Skeletal muscle tissue (tissue), 4 donors: ENCODE measurements around the gene DNLZ. TPM values are rescaled to one million over a fixed set of nuclear protein-coding genes. Genes with fewer than 3 reads are reported as not detected.
"Not testable (repeated sequence)": the region's sequence is repeated elsewhere in the genome, so short reads cannot be mapped to it uniquely, and the experiment has no call there.

ENCODE experiments used
- H3K27ac ChIP-seq: one replicate; pipeline ENCODE4 v1.7.0; 2013; ENCODE audit warnings: mild to moderate bottlenecking, low read depth, low read length, inconsistent platforms
- H3K27me3 ChIP-seq, 3 donors: one replicate each; pipeline ENCODE4 v1.7.0; 2013; ENCODE audit warnings: low read length in 3 of 3; ENCODE audit not compliant: control insufficient read depth in 3 of 3, insufficient read depth in 3 of 3
- H3K36me3 ChIP-seq, 3 donors: one replicate each; pipeline ENCODE4 v1.7.0; 2013; ENCODE audit warnings: low read length in 3 of 3; ENCODE audit not compliant: control insufficient read depth in 3 of 3, insufficient read depth in 3 of 3
- H3K4me1 ChIP-seq, 3 donors: one replicate each; pipeline ENCODE4 v1.7.0; 2013; ENCODE audit warnings: low read length in 3 of 3, mild to moderate bottlenecking in 3 of 3; ENCODE audit not compliant: control insufficient read depth in 3 of 3, insufficient read depth in 3 of 3
- H3K4me3 ChIP-seq, 3 donors: one replicate each; pipeline ENCODE4 v1.7.0; 2013; ENCODE audit warnings: low read length in 3 of 3
- H3K9ac ChIP-seq, 3 donors: one replicate each; pipeline ENCODE4 v1.7.0; 2013; ENCODE audit warnings: low read length in 3 of 3, mild to moderate bottlenecking in 3 of 3, moderate library complexity in 2 of 3, low read depth in 1 of 3
- H3K9me3 ChIP-seq, 3 donors: one replicate each; pipeline ENCODE4 v1.7.0; 2013; ENCODE audit warnings: low read length in 3 of 3; ENCODE audit not compliant: control insufficient read depth in 3 of 3
- total RNA-seq: library from RNA; depleted of rRNA; stranded (reverse); fragments of >200 nt; gene quantifications from one replicate; pipeline ENCODE4 v1.2.3, GENCODE V29; 2014
- donor health status: Osteomylitis.

DNLZ gene
- total RNA-seq, 1 donor from 2014 or later, result 5.2 TPM

- peaks cover 0 to 9% (median 4%) of the 10 kb centered on the region in 3 donors for H3K4me1 ChIP-seq
- H3K9ac ChIP-seq, result no peak overlapping the region
- no peaks in the 10 kb centered on the region for H3K9me3 ChIP-seq
- H3K27me3 ChIP-seq, result peaks cover 4 to 11% (median 6%) of the 10 kb centered on the region in 3 donors
- H3K36me3 ChIP-seq, result peaks cover 0 to under 1% (median under 1%) of the 10 kb centered on the region in 3 donors
- no peak overlapping the region for H3K4me3 ChIP-seq
- no peak overlapping the region for H3K27ac ChIP-seq
Measured at GRCh38 chr9:136353757-136354488, 9.6 kb downstream of the DNLZ start.

GRCh38 chr9:136353088-136353487, 10.5 kb downstream of the DNLZ start:
- Histone ChIP-seq H3K9ac (no peak overlapping the region), H3K4me1 (peaks cover 0 to 9% (median 4%) of the 10 kb centered on the region in 3 donors), H3K27ac (no peak overlapping the region), H3K27me3 (peaks cover 6 to 13% (median 6%) of the 10 kb centered on the region in 3 donors), H3K36me3 (no peaks in the 10 kb centered on the region), H3K9me3 (no peaks in the 10 kb centered on the region), H3K4me3 (no peak overlapping the region)

DNA sequence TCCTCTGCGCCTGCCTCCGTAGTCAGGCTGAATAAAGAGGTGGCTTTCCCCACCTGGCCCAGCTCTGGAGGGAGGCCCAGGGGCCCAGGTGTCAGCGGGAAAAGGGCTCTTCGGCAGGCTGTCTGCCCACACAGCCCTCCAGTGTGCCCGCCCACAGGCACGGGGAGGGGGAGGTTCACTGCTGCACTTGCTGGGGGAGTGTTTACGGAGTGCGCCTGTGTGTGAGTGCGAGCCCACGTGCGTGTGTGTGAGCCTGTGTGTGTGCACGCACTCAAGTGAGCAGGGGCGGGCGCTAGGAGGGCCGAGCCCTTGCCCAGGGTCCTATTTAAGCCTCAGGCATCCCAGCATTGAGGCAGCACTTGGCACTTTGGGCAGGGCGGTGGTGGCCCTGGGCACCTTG, 10.9 kb downstream of the DNLZ start:
- H3K4me3 ChIP-seq, result no peak overlapping the region
- no peaks in the 10 kb centered on the region for H3K36me3 ChIP-seq
- no peak overlapping the region for H3K9ac ChIP-seq
- H3K9me3 ChIP-seq, result no peaks in the 10 kb centered on the region
- H3K4me1 ChIP-seq, result peaks cover 0 to 9% (median 4%) of the 10 kb centered on the region in 3 donors
- peaks cover 8 to 13% (median 8%) of the 10 kb centered on the region in 3 donors for H3K27me3 ChIP-seq
- no peak overlapping the region for H3K27ac ChIP-seq

GRCh38 chr9:136351868-136352267, 11.7 kb downstream of the DNLZ start:
- H3K36me3 ChIP-seq, H3K4me1 ChIP-seq, H3K27ac ChIP-seq, H3K9ac ChIP-seq, H3K9me3 ChIP-seq, H3K4me3 ChIP-seq: not testable (repeated sequence)
- peaks cover 14 to 22% (median 15%) of the 10 kb centered on the region in 3 donors for H3K27me3 ChIP-seq

- H3K9me3 ChIP-seq, result no peaks in the 10 kb centered on the region
- H3K27ac ChIP-seq, result no peak overlapping the region
- peaks cover 0 to 9% (median 4%) of the 10 kb centered on the region in 3 donors for H3K4me1 ChIP-seq
Measured at GRCh38 chr9:136351252-136351800, 12.2 kb downstream of the DNLZ start.

DNA sequence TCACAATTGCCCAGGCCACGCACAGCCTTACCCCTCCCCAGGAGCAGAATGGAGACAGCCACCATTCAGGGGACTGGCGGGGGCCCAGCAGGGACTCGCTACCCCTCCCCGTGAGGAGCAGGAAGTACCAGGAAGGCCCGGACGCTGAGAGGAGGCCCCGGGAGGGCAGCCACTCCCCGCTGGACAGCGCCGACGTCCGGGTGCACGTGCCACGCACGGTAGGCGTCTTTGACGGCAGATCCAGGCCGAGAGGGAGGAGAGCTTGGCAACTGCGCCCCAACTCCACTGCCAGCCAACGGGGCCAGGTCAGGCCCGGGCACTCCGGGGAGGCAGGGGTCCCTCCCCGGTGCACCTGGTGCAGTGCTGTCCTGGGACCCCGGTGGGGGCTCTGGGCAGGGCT, 14.0 kb downstream of the DNLZ start:
- H3K4me1 ChIP-seq, result peaks cover 2 to 8% (median 6%) of the 10 kb centered on the region in 3 donors
- H3K9ac ChIP-seq, result no peak overlapping the region
- no peak overlapping the region for H3K4me3 ChIP-seq
- H3K27ac ChIP-seq, result no peak overlapping the region
- H3K36me3 ChIP-seq, result no peaks in the 10 kb centered on the region
- no peaks in the 10 kb centered on the region for H3K9me3 ChIP-seq
- peaks cover 23 to 45% (median 32%) of the 10 kb centered on the region in 3 donors for H3K27me3 ChIP-seq

More at GRCh38 chr9:136351252-136351800, 12.2 kb downstream of the DNLZ start:
- no peak overlapping the region for H3K4me3 ChIP-seq
- H3K27me3 ChIP-seq, result peaks cover 18 to 27% (median 19%) of the 10 kb centered on the region in 3 donors
- no peak overlapping the region for H3K9ac ChIP-seq
- no peaks in the 10 kb centered on the region for H3K36me3 ChIP-seq

DNA sequence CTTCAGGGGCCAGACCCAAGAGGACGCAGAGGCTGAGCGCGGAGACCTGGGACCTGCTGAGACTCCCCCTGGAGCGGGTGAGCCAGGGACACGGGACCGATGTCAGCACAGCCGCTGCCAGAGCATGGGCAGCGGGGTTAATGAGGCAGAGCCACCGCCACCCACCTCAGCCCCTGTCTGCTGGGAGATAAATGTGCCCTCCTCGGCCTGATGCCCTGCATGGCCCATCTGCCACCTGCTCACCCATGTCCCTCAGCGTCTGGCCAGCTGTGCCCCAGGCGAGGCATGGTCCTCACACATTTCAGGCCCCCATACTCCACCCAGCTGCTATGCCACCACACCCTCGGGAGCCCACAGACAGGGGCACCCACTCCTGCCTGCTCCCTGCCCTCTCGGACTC, 14.9 kb downstream of the DNLZ start:
- Histone ChIP-seq H3K36me3 (no peaks in the 10 kb centered on the region), H3K27me3 (peaks cover 29 to 49% (median 32%) of the 10 kb centered on the region in 3 donors), H3K4me3 (no peak overlapping the region), H3K9ac (no peak overlapping the region), H3K27ac (no peak overlapping the region), H3K9me3 (no peaks in the 10 kb centered on the region), H3K4me1 (peaks cover 2 to 7% (median 6%) of the 10 kb centered on the region in 3 donors)

- Histone ChIP-seq H3K4me1 (peaks cover 2 to 7% (median 6%) of the 10 kb centered on the region in 3 donors), H3K9ac (no peak overlapping the region), H3K4me3 (no peak overlapping the region), H3K27ac (no peak overlapping the region), H3K27me3 (peaks cover 32 to 56% (median 35%) of the 10 kb centered on the region in 3 donors), H3K36me3 (no peaks in the 10 kb centered on the region), H3K9me3 (no peaks in the 10 kb centered on the region)
Measured at GRCh38 chr9:136347472-136348256, 15.9 kb downstream of the DNLZ start.

GRCh38 chr9:136346927-136347465, 16.5 kb downstream of the DNLZ start:
- peaks cover 32 to 60% (median 40%) of the 10 kb centered on the region in 3 donors for H3K27me3 ChIP-seq
- H3K27ac ChIP-seq, result no peak overlapping the region
- H3K9ac ChIP-seq, result no peak overlapping the region
- peaks cover 2 to 10% (median 7%) of the 10 kb centered on the region in 3 donors for H3K4me1 ChIP-seq
- H3K4me3 ChIP-seq, result no peak overlapping the region
- no peaks in the 10 kb centered on the region for H3K9me3 ChIP-seq
- no peaks in the 10 kb centered on the region for H3K36me3 ChIP-seq
